NCI-H2196 treated with DMSO at 0.1 percent for 48 hours (cell line): ENCODE measurements around the gene OXTR.

ENCODE experiments used
- DNase-seq: peaks from one replicate; lab custom pipeline; 2025; ENCODE audit not compliant: unreplicated experiment; lab: John Stamatoyannopoulos, UW

Gene OXTR

GRCh38 chr3:8713901-8714759 is 55.3 kb downstream of the OXTR start:
- no peak for DNase-seq

- no peak for DNase-seq
Measured at GRCh38 chr3:8712908-8713255, 56.5 kb downstream of the OXTR start.

DNA sequence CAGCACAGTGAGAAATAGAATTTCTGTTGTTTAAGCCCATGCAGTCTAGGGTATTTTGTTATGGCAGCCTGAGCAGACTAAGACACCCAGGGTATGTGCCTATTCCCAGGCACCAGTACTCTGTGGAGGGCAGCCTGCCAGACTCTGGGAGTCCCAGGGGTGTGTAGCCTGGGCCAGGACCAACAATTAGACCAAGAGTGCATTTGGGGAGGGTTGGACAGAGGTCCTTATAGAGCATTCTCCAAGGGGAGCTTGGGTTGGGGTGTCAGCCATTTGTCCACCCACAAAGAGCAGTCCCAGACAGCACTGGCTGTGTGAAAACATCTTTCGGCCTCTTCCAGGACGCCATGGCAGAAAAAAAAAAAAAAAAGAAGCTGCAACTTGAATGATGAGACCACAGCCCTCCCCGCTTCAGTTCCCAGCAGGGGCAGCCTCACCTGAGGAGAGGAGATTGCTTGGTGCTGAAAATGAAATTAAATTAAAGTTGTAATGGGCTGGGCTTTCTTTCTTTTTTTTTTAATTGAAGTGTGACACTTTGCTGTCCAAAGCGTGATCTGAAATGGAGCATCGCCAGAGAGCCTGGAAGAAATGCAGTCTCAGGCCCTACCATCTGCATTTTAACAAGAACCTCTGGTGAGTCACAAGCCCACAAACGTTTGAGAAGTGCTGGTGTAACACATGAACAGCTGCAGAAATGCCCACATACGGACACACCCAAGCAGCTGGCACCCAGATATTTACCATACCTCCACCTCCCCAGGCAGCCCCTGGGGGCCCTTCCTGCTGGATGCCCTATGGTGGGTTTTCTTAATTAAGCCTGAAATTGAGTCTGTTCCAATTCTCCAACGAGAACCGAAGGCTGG is 57.1 kb downstream of the OXTR start:
- no peak for DNase-seq

- no peak for DNase-seq
Measured at GRCh38 chr3:8709801-8710507, 59.5 kb downstream of the OXTR start.

DNA sequence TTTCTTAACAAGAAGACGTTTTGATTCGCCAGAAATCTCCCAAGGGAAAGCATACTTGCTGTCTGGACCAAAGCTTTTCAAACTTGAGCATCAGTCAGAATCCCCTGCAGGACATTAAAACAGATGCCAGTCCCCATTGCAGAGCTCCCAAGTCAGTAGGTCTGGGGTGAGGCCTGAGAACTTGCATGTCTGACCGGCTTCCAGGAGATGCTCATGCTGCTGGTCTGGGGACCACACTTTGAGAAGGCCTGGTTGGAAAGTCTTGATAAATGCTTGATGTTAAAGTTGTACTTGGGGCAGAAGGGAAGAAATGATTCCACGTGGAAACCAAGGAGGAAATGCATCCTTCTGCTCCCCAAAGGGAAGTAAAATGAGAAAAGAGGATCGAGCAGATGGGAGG is 60.1 kb downstream of the OXTR start:
- DNase-seq = no peak

GRCh38 chr3:8705575-8705974 is 63.8 kb downstream of the OXTR start:
- no peak for DNase-seq

GRCh38 chr3:8702560-8702959 is 66.9 kb downstream of the OXTR start:
- no peak for DNase-seq
